ENCODE results near the gene IGLL5. TPM values are rescaled to one million over a fixed set of nuclear protein-coding genes. Genes with fewer than 3 reads are reported as not detected.

Gene IGLL5
- polyA plus RNA-seq, 2 of the 4 experiments (the other 2 are of a cell fraction), result not detected

- FAIRE-seq (no peak), DNase-seq (ENCODE audit: low read depth in 1 of 2, low spot score in 1 of 2) (peak; percentile 65 to 69), ATAC-seq (peak; percentile 84 to 97)
- H3K4me2 ChIP-seq, result no peak overlapping the region
- no peak overlapping the region for H3K4me3 ChIP-seq
- ChIA-PET CTCF (interaction anchor here (0.6 to 3.5 kb wide), 36 partner anchors 9 to 453 kb away, joined by 3 to 22 read pairs (median 4); no protein-coding TSS in a partner anchor), POLR2A (interaction anchor here (0.6 kb wide), 1 partner anchor 419 kb away, joined by 3 read pairs; no protein-coding TSS in a partner anchor)
- no peak overlapping the region for H3K27ac ChIP-seq
- no peaks in the 10 kb centered on the region for H3K9me3 ChIP-seq
- H3K4me1 ChIP-seq, result no peaks in the 10 kb centered on the region
- WGBS (ENCODE audit: missing lambda C conversion rate), result 0% methylated on average over 2 of the region's 3 CpGs
- peak; percentile 60 for TF ChIP-seq CTCF (IDR thresholded peaks at IDR 0.05)
- peak; percentile 75 to 81 for TF ChIP-seq RAD21 (conservative IDR thresholded peaks at IDR 0.05 in 1 of 2, IDR thresholded peaks at IDR 0.05 in 1 of 2)
- TF ChIP-seq SMC3 (IDR thresholded peaks at IDR 0.05), result peak; percentile 54
- no peak for TF ChIP-seq FOSL2 (IDR thresholded peaks at IDR 0.05)
- TF ChIP-seq FOSL2 (CRISPR knock-in tag; IDR thresholded peaks at IDR 0.05), result no peak
Observed at GRCh38 chr22:22884010-22884887, 3.4 kb upstream of the IGLL5 start.

- Histone ChIP-seq H3K4me3 (no peak overlapping the region), H3K9me3 (no peaks in the 10 kb centered on the region), H3K4me2 (no peak overlapping the region), H3K4me1 (no peaks in the 10 kb centered on the region), H3K27ac (no peak overlapping the region)
- no peak for DNase-seq (ENCODE audit: low read depth in 1 of 2, low spot score in 1 of 2)
- ChIA-PET POLR2A (no interaction called here), CTCF (interaction anchor here (0.8 to 3.5 kb wide), 22 partner anchors 10 to 454 kb away, joined by 3 to 22 read pairs (median 6); no protein-coding TSS in a partner anchor)
- TF ChIP-seq RCOR1 (IDR thresholded peaks at IDR 0.05; ENCODE audit: low read depth, low read length) (no peak), CTCF (IDR thresholded peaks at IDR 0.05) (no peak), HEYL (CRISPR knock-in tag; IDR thresholded peaks at IDR 0.05) (no peak), MAZ (IDR thresholded peaks at IDR 0.05; ENCODE audit: borderline replicate concordance, low read depth, low read length) (no peak), HOXB5 (CRISPR knock-in tag; IDR thresholded peaks at IDR 0.05) (no peak), CBX2 (IDR thresholded peaks at IDR 0.05; ENCODE audit: borderline replicate concordance, low read depth) (no peak), GATA3 (IDR thresholded peaks at IDR 0.05; ENCODE audit: borderline replicate concordance) (no peak), ZFP36 (IDR thresholded peaks at IDR 0.05; ENCODE audit: borderline replicate concordance, partially characterized antibody) (no peak), RFX5 (IDR thresholded peaks at IDR 0.05) (no peak), HMGXB4 (CRISPR knock-in tag; IDR thresholded peaks at IDR 0.05; ENCODE audit: borderline replicate concordance) (no peak), RARB (CRISPR knock-in tag; IDR thresholded peaks at IDR 0.05) (no peak), ATOH8 (CRISPR knock-in tag; IDR thresholded peaks at IDR 0.05; ENCODE audit: low read depth) (no peak), JUNB (IDR thresholded peaks at IDR 0.05) (no peak), BCL3 (IDR thresholded peaks at IDR 0.05) (no peak), SREBF2 (IDR thresholded peaks at IDR 0.05) (no peak), ZSCAN20 (CRISPR knock-in tag; IDR thresholded peaks at IDR 0.05) (no peak), BHLHE40 (IDR thresholded peaks at IDR 0.05; ENCODE audit: low read depth, low read length) (no peak), RNF2 (IDR thresholded peaks at IDR 0.05; ENCODE audit: borderline replicate concordance, low read depth) (no peak), KDM5A (IDR thresholded peaks at IDR 0.05) (no peak)
- no peak for FAIRE-seq
- no peak for ATAC-seq
- WGBS (ENCODE audit: missing lambda C conversion rate), result 27% methylated on average over 4 of the region's 9 CpGs
Observed at GRCh38 chr22:22884888-22885840, 2.5 kb upstream of the IGLL5 start.

Data from A549 (cell line).